ENCODE data around the gene VPS9D1. TPM values are rescaled to one million over a fixed set of nuclear protein-coding genes. Genes with fewer than 3 reads are reported as not detected.

The VPS9D1 gene
- total RNA-seq, 1 experiment from 2014 or later, result 4.2 TPM

DNA sequence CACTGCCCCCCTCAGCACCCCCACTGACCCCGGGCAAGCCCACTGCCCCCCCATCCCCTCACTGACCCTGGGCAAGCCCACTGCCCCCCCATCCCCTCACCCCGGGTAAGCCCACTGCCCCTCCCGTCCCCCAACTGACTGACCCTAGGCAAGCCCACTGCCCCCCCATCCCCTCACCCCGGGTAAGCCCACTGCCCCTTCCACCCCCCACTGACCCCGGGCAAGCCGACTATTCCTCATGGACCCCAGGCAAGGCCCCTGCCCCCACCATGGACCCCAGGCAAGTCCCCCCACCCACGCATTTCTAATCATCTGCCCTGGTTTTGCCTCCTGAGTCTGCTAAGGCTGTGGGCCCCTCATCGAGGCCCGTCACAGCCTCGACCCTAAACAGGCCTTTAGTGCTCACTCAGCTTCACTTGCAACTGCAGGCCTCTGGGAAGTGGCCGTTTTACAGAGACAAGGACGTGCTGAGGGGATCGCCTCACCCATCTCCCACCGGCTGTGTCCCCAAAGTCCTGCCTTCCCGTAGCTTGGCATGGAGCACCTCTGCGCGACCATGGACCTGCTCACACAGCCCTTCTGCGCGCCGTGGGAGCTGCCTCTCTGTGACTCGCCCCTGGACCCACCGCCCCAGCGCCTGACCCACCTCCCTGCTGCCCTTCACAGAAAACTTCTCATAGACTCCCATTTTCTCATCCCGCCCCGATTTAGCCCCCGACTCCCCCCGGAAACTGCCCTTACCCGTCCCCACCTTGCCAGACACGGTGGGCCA lies 3.6 kb downstream of the VPS9D1 start (continued):
- TF ChIP-seq GABPB1 (CRISPR knock-in tag; IDR thresholded peaks at IDR 0.05), result no peak

GRCh38 chr16:89716493-89716892 lies 4.2 kb downstream of the VPS9D1 start:
- TF ChIP-seq NFATC4 (CRISPR knock-in tag; IDR thresholded peaks at IDR 0.05) (no peak), NR3C1 (CRISPR knock-in tag; conservative IDR thresholded peaks at IDR 0.05; ENCODE audit: low read depth) (no peak), RELA (CRISPR knock-in tag; IDR thresholded peaks at IDR 0.05; ENCODE audit: borderline replicate concordance) (no peak), SMAD4 (CRISPR knock-in tag; IDR thresholded peaks at IDR 0.05) (no peak), ZNF219 (CRISPR knock-in tag; IDR thresholded peaks at IDR 0.05; ENCODE audit: borderline replicate concordance) (no peak), RORB (CRISPR knock-in tag; IDR thresholded peaks at IDR 0.05) (no peak), ZNF396 (CRISPR knock-in tag; IDR thresholded peaks at IDR 0.05; ENCODE audit: borderline replicate concordance) (no peak), ESRRA (CRISPR knock-in tag; IDR thresholded peaks at IDR 0.05; ENCODE audit: borderline replicate concordance) (no peak), ATF2 (CRISPR knock-in tag; IDR thresholded peaks at IDR 0.05; ENCODE audit: borderline replicate concordance, low read depth) (no peak), OVOL2 (CRISPR knock-in tag; IDR thresholded peaks at IDR 0.05; ENCODE audit: borderline replicate concordance) (no peak), ZNF416 (CRISPR knock-in tag; IDR thresholded peaks at IDR 0.05) (no peak), JAZF1 (CRISPR knock-in tag; IDR thresholded peaks at IDR 0.05) (no peak), TCF7 (CRISPR knock-in tag; IDR thresholded peaks at IDR 0.05; ENCODE audit: low read depth) (no peak), SOX15 (CRISPR knock-in tag; IDR thresholded peaks at IDR 0.05) (no peak)
- TF ChIP-seq, protein P1, sequence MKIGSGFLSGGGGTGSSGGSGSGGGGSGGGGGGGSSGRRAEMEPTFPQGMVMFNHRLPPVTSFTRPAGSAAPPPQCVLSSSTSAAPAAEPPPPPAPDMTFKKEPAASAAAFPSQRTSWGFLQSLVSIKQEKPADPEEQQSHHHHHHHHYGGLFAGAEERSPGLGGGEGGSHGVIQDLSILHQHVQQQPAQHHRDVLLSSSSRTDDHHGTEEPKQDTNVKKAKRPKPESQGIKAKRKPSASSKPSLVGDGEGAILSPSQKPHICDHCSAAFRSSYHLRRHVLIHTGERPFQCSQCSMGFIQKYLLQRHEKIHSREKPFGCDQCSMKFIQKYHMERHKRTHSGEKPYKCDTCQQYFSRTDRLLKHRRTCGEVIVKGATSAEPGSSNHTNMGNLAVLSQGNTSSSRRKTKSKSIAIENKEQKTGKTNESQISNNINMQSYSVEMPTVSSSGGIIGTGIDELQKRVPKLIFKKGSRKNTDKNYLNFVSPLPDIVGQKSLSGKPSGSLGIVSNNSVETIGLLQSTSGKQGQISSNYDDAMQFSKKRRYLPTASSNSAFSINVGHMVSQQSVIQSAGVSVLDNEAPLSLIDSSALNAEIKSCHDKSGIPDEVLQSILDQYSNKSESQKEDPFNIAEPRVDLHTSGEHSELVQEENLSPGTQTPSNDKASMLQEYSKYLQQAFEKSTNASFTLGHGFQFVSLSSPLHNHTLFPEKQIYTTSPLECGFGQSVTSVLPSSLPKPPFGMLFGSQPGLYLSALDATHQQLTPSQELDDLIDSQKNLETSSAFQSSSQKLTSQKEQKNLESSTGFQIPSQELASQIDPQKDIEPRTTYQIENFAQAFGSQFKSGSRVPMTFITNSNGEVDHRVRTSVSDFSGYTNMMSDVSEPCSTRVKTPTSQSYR (CRISPR knock-in tag; IDR thresholded peaks at IDR 0.05), result no peak
- TF ChIP-seq, protein P2, sequence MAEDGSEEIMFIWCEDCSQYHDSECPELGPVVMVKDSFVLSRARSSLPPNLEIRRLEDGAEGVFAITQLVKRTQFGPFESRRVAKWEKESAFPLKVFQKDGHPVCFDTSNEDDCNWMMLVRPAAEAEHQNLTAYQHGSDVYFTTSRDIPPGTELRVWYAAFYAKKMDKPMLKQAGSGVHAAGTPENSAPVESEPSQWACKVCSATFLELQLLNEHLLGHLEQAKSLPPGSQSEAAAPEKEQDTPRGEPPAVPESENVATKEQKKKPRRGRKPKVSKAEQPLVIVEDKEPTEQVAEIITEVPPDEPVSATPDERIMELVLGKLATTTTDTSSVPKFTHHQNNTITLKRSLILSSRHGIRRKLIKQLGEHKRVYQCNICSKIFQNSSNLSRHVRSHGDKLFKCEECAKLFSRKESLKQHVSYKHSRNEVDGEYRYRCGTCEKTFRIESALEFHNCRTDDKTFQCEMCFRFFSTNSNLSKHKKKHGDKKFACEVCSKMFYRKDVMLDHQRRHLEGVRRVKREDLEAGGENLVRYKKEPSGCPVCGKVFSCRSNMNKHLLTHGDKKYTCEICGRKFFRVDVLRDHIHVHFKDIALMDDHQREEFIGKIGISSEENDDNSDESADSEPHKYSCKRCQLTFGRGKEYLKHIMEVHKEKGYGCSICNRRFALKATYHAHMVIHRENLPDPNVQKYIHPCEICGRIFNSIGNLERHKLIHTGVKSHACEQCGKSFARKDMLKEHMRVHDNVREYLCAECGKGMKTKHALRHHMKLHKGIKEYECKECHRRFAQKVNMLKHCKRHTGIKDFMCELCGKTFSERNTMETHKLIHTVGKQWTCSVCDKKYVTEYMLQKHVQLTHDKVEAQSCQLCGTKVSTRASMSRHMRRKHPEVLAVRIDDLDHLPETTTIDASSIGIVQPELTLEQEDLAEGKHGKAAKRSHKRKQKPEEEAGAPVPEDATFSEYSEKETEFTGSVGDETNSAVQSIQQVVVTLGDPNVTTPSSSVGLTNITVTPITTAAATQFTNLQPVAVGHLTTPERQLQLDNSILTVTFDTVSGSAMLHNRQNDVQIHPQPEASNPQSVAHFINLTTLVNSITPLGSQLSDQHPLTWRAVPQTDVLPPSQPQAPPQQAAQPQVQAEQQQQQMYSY (CRISPR knock-in tag; IDR thresholded peaks at IDR 0.05), result no peak
- TF ChIP-seq, protein P3, sequence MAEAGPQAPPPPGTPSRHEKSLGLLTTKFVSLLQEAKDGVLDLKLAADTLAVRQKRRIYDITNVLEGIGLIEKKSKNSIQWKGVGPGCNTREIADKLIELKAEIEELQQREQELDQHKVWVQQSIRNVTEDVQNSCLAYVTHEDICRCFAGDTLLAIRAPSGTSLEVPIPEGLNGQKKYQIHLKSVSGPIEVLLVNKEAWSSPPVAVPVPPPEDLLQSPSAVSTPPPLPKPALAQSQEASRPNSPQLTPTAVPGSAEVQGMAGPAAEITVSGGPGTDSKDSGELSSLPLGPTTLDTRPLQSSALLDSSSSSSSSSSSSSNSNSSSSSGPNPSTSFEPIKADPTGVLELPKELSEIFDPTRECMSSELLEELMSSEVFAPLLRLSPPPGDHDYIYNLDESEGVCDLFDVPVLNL (CRISPR knock-in tag; IDR thresholded peaks at IDR 0.05; ENCODE audit: borderline replicate concordance, low read depth), result no peak
- TF ChIP-seq, protein P4, sequence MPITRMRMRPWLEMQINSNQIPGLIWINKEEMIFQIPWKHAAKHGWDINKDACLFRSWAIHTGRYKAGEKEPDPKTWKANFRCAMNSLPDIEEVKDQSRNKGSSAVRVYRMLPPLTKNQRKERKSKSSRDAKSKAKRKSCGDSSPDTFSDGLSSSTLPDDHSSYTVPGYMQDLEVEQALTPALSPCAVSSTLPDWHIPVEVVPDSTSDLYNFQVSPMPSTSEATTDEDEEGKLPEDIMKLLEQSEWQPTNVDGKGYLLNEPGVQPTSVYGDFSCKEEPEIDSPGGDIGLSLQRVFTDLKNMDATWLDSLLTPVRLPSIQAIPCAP (CRISPR knock-in tag; IDR thresholded peaks at IDR 0.05), result no peak
- CTCF ChIA-PET, result interaction anchor here (1.4 kb wide), 1 partner anchor 10 kb away, joined by 6 read pairs; no protein-coding TSS in a partner anchor
- no peak for DNase-seq (ENCODE audit: low spot score)

More at GRCh38 chr16:89716493-89716892, 4.2 kb downstream of the VPS9D1 start:
- POLR2A ChIA-PET, result interaction anchor here (1.1 kb wide), 1 partner anchor 10 kb away, joined by 3 read pairs; no protein-coding TSS in a partner anchor
- Mint-ChIP-seq H3K4me1 (peaks cover 8% of the 10 kb centered on the region), H3K9me3 (no peaks in the 10 kb centered on the region), H3K36me3 (peaks cover 24% of the 10 kb centered on the region), H3K4me3 (no peak overlapping the region), H3K27me3 (ENCODE audit: low read depth) (peaks cover 53% of the 10 kb centered on the region), H3K27ac (no peak overlapping the region)
- no peak for ATAC-seq

All from WTC11 (cell line).